CD4-positive, alpha-beta T cell treated with Interleukin-15 for 1 hour (primary cell): Measurements from ENCODE around the gene PDE4D.
A peak's percentile ranks its signal among the peaks of the same experiment; 100 is the strongest.
"Not testable (repeated sequence)": the region's sequence is repeated elsewhere in the genome, so short reads cannot be mapped to it uniquely, and the experiment has no call there.

ENCODE experiments used
- DNase-seq: peaks from one replicate; pipeline ENCODE4 v3.0.0-alpha.2; 2020

Gene PDE4D

GRCh38 chr5:58974083-58974482, 919.4 kb downstream of the PDE4D start:
- DNase-seq, result no peak

- DNase-seq, result no peak
These were observed 921.2 kb downstream of the PDE4D start for GRCh38 chr5:58972301-58972700.

- DNase-seq, result no peak
These were observed 922.8 kb downstream of the PDE4D start for GRCh38 chr5:58970766-58971165.

- no peak for DNase-seq
These were observed 923.7 kb downstream of the PDE4D start for GRCh38 chr5:58969795-58970194.

GRCh38 chr5:58969253-58969652, 924.3 kb downstream of the PDE4D start:
- no peak for DNase-seq

- no peak for DNase-seq
These were observed 925.2 kb downstream of the PDE4D start for GRCh38 chr5:58968350-58968749.

GRCh38 chr5:58967597-58968281, 925.8 kb downstream of the PDE4D start:
- no peak for DNase-seq

GRCh38 chr5:58965677-58966414, 927.7 kb downstream of the PDE4D start:
- DNase-seq, result no peak

GRCh38 chr5:58963821-58964220, 929.7 kb downstream of the PDE4D start:
- no peak for DNase-seq

GRCh38 chr5:58963361-58963760, 930.2 kb downstream of the PDE4D start:
- no peak for DNase-seq

GRCh38 chr5:58961631-58962280, 931.8 kb downstream of the PDE4D start:
- no peak for DNase-seq

- DNase-seq, result no peak
These were observed 934.8 kb downstream of the PDE4D start for GRCh38 chr5:58958701-58959100.

GRCh38 chr5:58953218-58953617, 940.3 kb downstream of the PDE4D start:
- not testable (repeated sequence) for DNase-seq

GRCh38 chr5:58950224-58950623, 943.3 kb downstream of the PDE4D start:
- DNase-seq, result no peak

GRCh38 chr5:58946230-58946629, 947.3 kb downstream of the PDE4D start:
- no peak for DNase-seq

GRCh38 chr5:58944221-58944620, 949.3 kb downstream of the PDE4D start:
- no peak for DNase-seq

- no peak for DNase-seq
These were observed 953.1 kb downstream of the PDE4D start for GRCh38 chr5:58940446-58940845.

- no peak for DNase-seq
These were observed 953.9 kb downstream of the PDE4D start for GRCh38 chr5:58939664-58940063.

GRCh38 chr5:58938563-58939424, 954.7 kb downstream of the PDE4D start:
- no peak for DNase-seq

GRCh38 chr5:58937031-58937681, 956.4 kb downstream of the PDE4D start:
- no peak for DNase-seq

- no peak for DNase-seq
These were observed 958.9 kb downstream of the PDE4D start for GRCh38 chr5:58934629-58935097.

GRCh38 chr5:58933891-58934628, 959.5 kb downstream of the PDE4D start:
- peak; percentile 18 for DNase-seq
